Liver (tissue), 3 donors: ENCODE measurements around the gene DNAJC5G.

ENCODE experiments used
- FOXA1 ChIP-seq: IDR thresholded peaks from 2 replicates; pipeline ENCODE4 v1.6.1; 2016; ENCODE audit warnings: antibody characterized with exemption
- HNF4A ChIP-seq, 2 donors: conservative IDR thresholded peaks; 2 replicates each; pipeline ENCODE4 v1.6.1; 2016; ENCODE audit warnings: antibody characterized with exemption in 2 of 2, mild to moderate bottlenecking in 2 of 2
- JUND ChIP-seq, 2 donors: IDR thresholded peaks; 2 replicates each; pipeline ENCODE4 v1.6.1; 2016; ENCODE audit warnings: antibody characterized with exemption in 2 of 2
- SP1 ChIP-seq: IDR thresholded peaks from 2 replicates; pipeline ENCODE4 v1.6.1; 2018; ENCODE audit warnings: antibody characterized with exemption, mild to moderate bottlenecking
- TAF1 ChIP-seq: conservative IDR thresholded peaks from 2 replicates; pipeline ENCODE4 v1.6.1; 2016; ENCODE audit warnings: antibody characterized with exemption, mild to moderate bottlenecking
- YY1 ChIP-seq: IDR thresholded peaks from 2 replicates; pipeline ENCODE4 v1.6.1; 2016; ENCODE audit warnings: antibody characterized with exemption, mild to moderate bottlenecking
- TF ChIP-seq, protein P1 (sequence below): fragments of 150-350 bp; IDR thresholded peaks from 2 replicates; pipeline ENCODE4 v1.5.1; 2017; ENCODE audit warnings: improper control_type of control experiment, low read depth, low read length; ENCODE audit not compliant: missing input control
- TF ChIP-seq, protein P2 (sequence below): IDR thresholded peaks from 2 replicates; pipeline ENCODE4 v1.6.1; 2016; ENCODE audit warnings: antibody characterized with exemption
- TF ChIP-seq, protein P3 (sequence below): IDR thresholded peaks from 2 replicates; pipeline ENCODE4 v1.6.1; 2016; ENCODE audit warnings: antibody characterized with exemption
- TF ChIP-seq, protein P4 (sequence below): IDR thresholded peaks from 2 replicates; pipeline ENCODE4 v1.6.1; 2016; ENCODE audit warnings: antibody characterized with exemption, mild to moderate bottlenecking
- donor health status: healthy.
- donor health status: healthy.

DNA sequence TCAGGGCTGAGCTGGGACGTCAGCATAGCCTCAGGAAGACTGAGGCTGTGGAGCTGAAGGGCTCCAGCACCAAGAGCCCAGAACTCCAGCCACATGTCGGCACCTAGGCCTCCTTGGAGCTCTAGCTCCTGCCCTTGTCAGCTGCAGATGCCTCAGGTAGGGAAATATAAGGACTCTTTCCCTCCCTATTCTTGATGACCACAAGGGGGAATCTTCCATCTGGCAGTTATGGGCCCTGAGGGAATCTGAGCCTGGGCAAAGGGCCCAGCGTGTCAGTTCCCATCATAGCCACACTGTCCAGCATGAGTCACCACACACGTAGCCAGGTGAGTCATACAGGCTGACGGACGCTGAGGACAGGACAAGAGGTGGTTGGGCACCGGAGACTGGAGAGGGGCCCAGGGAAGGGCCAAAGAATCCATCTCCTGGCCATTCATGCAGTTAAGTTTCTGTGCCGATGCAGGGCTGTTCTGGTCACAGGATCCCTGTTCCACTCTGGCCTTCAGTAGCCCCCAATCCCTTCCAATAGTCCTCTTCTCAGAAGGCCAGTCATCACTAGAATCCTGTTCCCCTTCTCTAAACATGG is 45.8 kb downstream of the DNAJC5G start:
- TF ChIP-seq, protein P1, sequence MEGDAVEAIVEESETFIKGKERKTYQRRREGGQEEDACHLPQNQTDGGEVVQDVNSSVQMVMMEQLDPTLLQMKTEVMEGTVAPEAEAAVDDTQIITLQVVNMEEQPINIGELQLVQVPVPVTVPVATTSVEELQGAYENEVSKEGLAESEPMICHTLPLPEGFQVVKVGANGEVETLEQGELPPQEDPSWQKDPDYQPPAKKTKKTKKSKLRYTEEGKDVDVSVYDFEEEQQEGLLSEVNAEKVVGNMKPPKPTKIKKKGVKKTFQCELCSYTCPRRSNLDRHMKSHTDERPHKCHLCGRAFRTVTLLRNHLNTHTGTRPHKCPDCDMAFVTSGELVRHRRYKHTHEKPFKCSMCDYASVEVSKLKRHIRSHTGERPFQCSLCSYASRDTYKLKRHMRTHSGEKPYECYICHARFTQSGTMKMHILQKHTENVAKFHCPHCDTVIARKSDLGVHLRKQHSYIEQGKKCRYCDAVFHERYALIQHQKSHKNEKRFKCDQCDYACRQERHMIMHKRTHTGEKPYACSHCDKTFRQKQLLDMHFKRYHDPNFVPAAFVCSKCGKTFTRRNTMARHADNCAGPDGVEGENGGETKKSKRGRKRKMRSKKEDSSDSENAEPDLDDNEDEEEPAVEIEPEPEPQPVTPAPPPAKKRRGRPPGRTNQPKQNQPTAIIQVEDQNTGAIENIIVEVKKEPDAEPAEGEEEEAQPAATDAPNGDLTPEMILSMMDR, result peak; percentile 66
- TF ChIP-seq YY1 (peak; percentile 71), SP1 (peak; percentile 33), JUND (IDR thresholded peaks at IDR 0.05) (peak; percentile 100), FOXA1 (no peak), HNF4A (conservative IDR thresholded peaks at IDR 0.05) (peak; percentile 26 to 67), TAF1 (no peak)
- TF ChIP-seq, protein P2, sequence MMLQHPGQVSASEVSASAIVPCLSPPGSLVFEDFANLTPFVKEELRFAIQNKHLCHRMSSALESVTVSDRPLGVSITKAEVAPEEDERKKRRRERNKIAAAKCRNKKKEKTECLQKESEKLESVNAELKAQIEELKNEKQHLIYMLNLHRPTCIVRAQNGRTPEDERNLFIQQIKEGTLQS, result peak; percentile 99
- TF ChIP-seq, protein P3, sequence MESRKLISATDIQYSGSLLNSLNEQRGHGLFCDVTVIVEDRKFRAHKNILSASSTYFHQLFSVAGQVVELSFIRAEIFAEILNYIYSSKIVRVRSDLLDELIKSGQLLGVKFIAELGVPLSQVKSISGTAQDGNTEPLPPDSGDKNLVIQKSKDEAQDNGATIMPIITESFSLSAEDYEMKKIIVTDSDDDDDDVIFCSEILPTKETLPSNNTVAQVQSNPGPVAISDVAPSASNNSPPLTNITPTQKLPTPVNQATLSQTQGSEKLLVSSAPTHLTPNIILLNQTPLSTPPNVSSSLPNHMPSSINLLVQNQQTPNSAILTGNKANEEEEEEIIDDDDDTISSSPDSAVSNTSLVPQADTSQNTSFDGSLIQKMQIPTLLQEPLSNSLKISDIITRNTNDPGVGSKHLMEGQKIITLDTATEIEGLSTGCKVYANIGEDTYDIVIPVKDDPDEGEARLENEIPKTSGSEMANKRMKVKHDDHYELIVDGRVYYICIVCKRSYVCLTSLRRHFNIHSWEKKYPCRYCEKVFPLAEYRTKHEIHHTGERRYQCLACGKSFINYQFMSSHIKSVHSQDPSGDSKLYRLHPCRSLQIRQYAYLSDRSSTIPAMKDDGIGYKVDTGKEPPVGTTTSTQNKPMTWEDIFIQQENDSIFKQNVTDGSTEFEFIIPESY, result no peak
- TF ChIP-seq, protein P4, sequence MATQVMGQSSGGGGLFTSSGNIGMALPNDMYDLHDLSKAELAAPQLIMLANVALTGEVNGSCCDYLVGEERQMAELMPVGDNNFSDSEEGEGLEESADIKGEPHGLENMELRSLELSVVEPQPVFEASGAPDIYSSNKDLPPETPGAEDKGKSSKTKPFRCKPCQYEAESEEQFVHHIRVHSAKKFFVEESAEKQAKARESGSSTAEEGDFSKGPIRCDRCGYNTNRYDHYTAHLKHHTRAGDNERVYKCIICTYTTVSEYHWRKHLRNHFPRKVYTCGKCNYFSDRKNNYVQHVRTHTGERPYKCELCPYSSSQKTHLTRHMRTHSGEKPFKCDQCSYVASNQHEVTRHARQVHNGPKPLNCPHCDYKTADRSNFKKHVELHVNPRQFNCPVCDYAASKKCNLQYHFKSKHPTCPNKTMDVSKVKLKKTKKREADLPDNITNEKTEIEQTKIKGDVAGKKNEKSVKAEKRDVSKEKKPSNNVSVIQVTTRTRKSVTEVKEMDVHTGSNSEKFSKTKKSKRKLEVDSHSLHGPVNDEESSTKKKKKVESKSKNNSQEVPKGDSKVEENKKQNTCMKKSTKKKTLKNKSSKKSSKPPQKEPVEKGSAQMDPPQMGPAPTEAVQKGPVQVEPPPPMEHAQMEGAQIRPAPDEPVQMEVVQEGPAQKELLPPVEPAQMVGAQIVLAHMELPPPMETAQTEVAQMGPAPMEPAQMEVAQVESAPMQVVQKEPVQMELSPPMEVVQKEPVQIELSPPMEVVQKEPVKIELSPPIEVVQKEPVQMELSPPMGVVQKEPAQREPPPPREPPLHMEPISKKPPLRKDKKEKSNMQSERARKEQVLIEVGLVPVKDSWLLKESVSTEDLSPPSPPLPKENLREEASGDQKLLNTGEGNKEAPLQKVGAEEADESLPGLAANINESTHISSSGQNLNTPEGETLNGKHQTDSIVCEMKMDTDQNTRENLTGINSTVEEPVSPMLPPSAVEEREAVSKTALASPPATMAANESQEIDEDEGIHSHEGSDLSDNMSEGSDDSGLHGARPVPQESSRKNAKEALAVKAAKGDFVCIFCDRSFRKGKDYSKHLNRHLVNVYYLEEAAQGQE, result no peak
